C4-2B (cell line): ENCODE data around the gene KIR2DL4.
"Not testable (repeated sequence)": the region's sequence is repeated elsewhere in the genome, so short reads cannot be mapped to it uniquely, and the experiment has no call there.

ENCODE experiments used
- CTCF ChIP-seq: fragments of 450-650 bp; conservative IDR thresholded peaks from 2 replicates; pipeline ENCODE4 v1.5.1; 2017; ENCODE audit warnings: mild to moderate bottlenecking
- ZFX ChIP-seq: fragments of 450-650 bp; IDR thresholded peaks from 2 replicates; pipeline ENCODE4 v1.6.1; 2017

- not testable (repeated sequence) for TF ChIP-seq CTCF, ZFX
These were observed 55.1 kb downstream of the KIR2DL4 start for GRCh38 chr19:54858476-54858875.
